ENCODE measurements around the gene ADAMTS2. TPM values are rescaled to one million over a fixed set of nuclear protein-coding genes. Genes with fewer than 3 reads are reported as not detected.

ADAMTS2 gene
- polyA plus RNA-seq, 6 donors from 2014 or later = not detected

DNA sequence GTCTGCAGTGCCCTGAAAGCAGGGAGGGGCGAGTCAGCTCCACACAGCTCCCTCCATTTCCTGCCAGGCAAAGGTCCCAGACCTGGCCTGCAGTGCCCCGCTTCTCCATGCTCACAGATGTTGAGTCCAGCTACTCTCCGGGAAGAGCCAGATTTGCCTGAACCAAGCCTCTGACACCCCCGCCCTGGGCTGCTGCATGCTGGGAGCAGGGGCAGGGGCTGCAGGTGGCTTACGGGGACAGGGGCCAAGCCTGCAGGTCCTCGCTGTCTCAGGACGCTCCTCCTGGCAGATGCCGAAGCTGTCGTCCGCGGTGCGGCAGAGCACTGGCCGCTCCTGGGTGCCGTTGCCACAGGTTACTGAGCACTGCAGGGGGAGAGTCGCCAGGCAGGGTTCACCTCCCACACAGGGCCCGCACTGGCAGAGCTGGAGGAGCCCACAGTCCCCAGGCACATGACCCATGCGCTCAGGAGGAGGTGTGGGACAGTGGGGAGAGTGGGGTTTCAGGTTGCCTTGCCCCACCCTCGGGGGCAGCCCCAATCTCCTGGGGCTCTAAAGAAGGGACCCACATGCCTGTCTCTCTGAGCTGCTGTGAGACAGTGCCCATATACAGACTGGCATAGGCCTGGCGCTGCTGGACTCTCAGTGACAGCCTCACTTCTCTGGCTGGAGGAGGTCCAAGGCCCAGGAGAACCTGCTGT, 222.7 kb downstream of the ADAMTS2 start:
- Mint-ChIP-seq H3K27me3 (no peaks in the 10 kb centered on the region), H3K9me3 (peaks cover 0 to 10% (median 4%) of the 10 kb centered on the region in 7 donors), H3K27ac (no peak overlapping the region), H3K4me3 (no peak overlapping the region), H3K36me3 (peaks cover 0 to 8% of the 10 kb centered on the region in 2 donors), H3K4me1 (no peaks in the 10 kb centered on the region)
- no peak for ATAC-seq (ENCODE audit: low read depth in 2 of 2)
- DNase-seq = no peak

DNA sequence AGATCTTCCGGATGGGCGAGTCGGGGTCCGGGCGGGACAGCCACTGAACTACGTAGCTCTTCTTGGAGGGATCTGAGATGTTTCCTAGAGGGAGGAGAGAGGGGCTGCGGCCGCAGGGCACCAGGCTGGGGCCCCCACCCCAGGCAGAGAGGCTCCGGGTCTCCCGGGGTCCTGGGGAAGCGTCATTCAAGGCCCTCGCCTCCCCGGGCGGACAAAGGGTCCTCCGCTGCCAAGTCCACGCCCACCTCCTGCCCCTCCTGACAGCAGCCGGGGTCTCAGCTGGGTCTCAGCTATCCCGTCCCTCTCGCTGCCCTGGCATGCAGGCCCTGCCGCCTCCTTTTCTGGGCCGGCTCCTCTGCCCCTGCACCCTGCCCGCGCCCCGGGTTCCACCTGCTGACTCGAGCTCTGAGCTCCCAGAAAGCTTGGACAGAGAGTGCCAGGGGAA, 223.6 kb downstream of the ADAMTS2 start:
- peaks cover 0 to 8% of the 10 kb centered on the region in 2 donors for H3K36me3 Mint-ChIP-seq
- H3K27me3 Mint-ChIP-seq = no peaks in the 10 kb centered on the region
- H3K4me1 Mint-ChIP-seq = no peaks in the 10 kb centered on the region
- H3K9me3 Mint-ChIP-seq = peaks cover 0 to 11% (median 4%) of the 10 kb centered on the region in 7 donors
- H3K27ac Mint-ChIP-seq = no peak overlapping the region
- ATAC-seq (ENCODE audit: low read depth in 2 of 2) (no peak), DNase-seq (no peak)
- H3K4me3 Mint-ChIP-seq = no peak overlapping the region

DNA sequence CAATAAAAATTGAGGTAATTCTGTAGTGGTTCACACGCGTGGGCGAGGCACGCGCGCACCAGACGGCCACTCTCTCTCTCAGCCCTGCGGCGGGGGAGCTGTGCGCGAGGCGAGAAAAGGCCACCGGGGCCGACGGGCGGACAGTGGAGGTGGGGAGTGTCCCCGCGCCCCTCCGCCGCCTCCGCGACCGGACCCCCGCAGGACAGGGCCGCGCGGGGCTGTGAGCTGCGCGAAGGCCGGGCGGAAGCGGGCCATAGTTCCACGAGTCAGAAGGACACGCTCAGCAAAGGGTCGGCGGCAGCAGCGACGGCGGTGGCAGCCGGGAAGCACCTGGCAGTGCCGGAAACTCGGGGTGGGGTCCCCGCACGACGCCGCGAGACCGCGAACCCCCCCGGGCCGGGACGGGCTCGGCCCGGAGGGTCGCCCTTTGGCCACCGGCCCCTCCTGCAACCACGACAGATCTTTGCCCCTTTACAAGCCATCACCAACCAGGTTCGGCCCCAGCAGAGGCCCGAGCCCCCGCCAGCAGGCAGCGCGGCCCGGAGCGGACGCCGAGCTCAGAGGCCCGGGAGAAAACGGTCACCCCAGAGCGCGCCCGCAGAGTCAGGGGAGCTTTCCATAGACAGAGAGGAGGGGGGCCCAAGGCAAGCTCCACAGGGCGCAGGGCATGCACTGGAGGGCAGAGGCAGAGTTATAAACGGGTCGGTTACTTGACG, 224.2 kb downstream of the ADAMTS2 start:
- Mint-ChIP-seq H3K27ac (no peak overlapping the region), H3K36me3 (peaks cover 0 to 8% of the 10 kb centered on the region in 2 donors), H3K4me1 (no peaks in the 10 kb centered on the region), H3K27me3 (no peaks in the 10 kb centered on the region), H3K9me3 (peaks cover 0 to 14% (median 8%) of the 10 kb centered on the region in 7 donors), H3K4me3 (no peak overlapping the region)
- DNase-seq = no peak
- no peak for ATAC-seq (ENCODE audit: low read depth in 2 of 2)

GRCh38 chr5:179120421-179120861, 224.8 kb downstream of the ADAMTS2 start:
- no peaks in the 10 kb centered on the region for H3K27me3 Mint-ChIP-seq
- peaks cover 0 to 12% of the 10 kb centered on the region in 2 donors for H3K36me3 Mint-ChIP-seq
- ATAC-seq (ENCODE audit: low read depth in 2 of 2) (no peak), DNase-seq (no peak)
- no peak overlapping the region for H3K27ac Mint-ChIP-seq
- H3K4me3 Mint-ChIP-seq = no peak overlapping the region
- peaks cover 1 to 19% (median 11%) of the 10 kb centered on the region in 7 donors for H3K9me3 Mint-ChIP-seq
- H3K4me1 Mint-ChIP-seq = no peaks in the 10 kb centered on the region

DNA sequence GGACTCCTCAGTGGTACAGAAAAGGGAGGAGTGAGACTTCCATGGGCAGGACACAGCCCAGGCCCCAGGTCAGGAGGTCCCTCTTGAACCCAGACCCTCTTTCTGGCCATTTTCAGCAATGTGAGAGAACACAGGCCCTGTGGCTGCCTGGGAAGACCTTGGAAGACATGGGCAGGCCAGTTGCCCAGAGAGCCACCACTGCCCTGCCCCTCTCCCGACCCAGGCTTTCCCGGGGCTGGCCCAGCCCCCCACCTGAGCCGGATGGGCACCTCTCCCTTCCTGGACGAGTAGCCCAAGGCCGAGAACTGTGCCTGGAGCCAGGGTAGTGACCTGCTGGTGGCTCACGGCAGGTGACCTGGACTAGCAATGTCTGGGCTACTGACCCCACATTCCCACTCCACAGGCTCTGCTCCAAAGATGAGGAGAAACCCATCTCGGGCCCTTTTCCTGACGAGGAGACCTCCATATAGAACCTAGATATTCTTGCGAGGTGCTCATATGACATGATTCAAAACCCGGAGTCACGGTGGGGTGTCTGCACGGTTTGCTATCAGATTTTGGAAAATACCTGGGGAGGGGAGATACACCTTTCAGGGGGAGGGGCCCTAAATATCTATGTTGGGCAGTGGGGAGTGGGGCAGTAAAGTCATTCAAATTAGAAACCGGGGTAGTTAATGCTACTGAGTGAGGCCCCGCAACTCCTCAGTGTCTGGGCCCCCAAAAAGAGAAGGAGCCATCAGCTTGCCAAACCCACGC, 225.7 kb downstream of the ADAMTS2 start:
- Mint-ChIP-seq H3K27ac (no peak overlapping the region), H3K27me3 (no peaks in the 10 kb centered on the region), H3K9me3 (peaks cover 10 to 27% (median 20%) of the 10 kb centered on the region in 7 donors), H3K4me3 (no peak overlapping the region), H3K36me3 (peaks cover 7 to 20% of the 10 kb centered on the region in 2 donors), H3K4me1 (no peaks in the 10 kb centered on the region)
- ATAC-seq (ENCODE audit: low read depth in 2 of 2) = no peak
- DNase-seq = no peak

GRCh38 chr5:179118756-179119414, 226.4 kb downstream of the ADAMTS2 start:
- peaks cover 12 to 27% (median 22%) of the 10 kb centered on the region in 7 donors for H3K9me3 Mint-ChIP-seq
- H3K4me3 Mint-ChIP-seq = no peak overlapping the region
- no peaks in the 10 kb centered on the region for H3K4me1 Mint-ChIP-seq
- ATAC-seq (ENCODE audit: low read depth in 2 of 2) (no peak), DNase-seq (no peak)
- no peaks in the 10 kb centered on the region for H3K27me3 Mint-ChIP-seq
- H3K27ac Mint-ChIP-seq = no peak overlapping the region
- peaks cover 7 to 22% of the 10 kb centered on the region in 2 donors for H3K36me3 Mint-ChIP-seq

GRCh38 chr5:179118338-179118737, 226.9 kb downstream of the ADAMTS2 start:
- H3K27ac Mint-ChIP-seq = no peak overlapping the region
- no peaks in the 10 kb centered on the region for H3K27me3 Mint-ChIP-seq
- no peaks in the 10 kb centered on the region for H3K4me1 Mint-ChIP-seq
- H3K4me3 Mint-ChIP-seq = no peak overlapping the region
- ATAC-seq (ENCODE audit: low read depth in 2 of 2) (no peak), DNase-seq (no peak)
- H3K36me3 Mint-ChIP-seq = peaks cover 7 to 27% of the 10 kb centered on the region in 2 donors
- H3K9me3 Mint-ChIP-seq = peaks cover 17 to 32% (median 26%) of the 10 kb centered on the region in 7 donors

GRCh38 chr5:179115845-179116524, 229.3 kb downstream of the ADAMTS2 start:
- ATAC-seq (ENCODE audit: low read depth in 2 of 2) = no peak
- H3K27me3 Mint-ChIP-seq = no peaks in the 10 kb centered on the region

DNA sequence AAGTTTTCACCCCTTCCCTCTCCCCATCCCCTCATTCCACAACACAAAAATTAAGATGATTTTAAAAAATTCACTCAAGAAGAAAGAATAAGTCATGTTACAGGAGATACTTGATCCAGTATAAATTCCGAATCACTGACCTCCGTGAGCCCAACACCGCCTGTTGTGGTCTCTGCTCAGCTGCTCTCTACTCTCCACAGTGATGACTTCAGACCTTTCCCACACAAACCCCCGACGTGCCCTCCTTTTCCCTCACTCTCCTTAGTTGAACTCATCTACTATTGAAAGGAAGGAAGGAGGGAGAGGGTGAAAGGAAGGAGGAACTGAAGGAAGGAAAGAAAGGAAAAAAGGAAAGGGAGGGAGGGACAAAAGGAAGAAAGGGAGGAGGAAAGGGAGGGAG, 230.0 kb downstream of the ADAMTS2 start:
- H3K27me3 Mint-ChIP-seq = no peaks in the 10 kb centered on the region

More at GRCh38 chr5:179115845-179116524, 229.3 kb downstream of the ADAMTS2 start:
- Mint-ChIP-seq H3K36me3 (peaks cover 7 to 29% of the 10 kb centered on the region in 2 donors), H3K4me3 (no peak overlapping the region), H3K4me1 (no peaks in the 10 kb centered on the region), H3K9me3 (peaks cover 17 to 45% (median 33%) of the 10 kb centered on the region in 7 donors), H3K27ac (peak overlapping the region in 1 of 6 donors; percentile 3)
- no peak for DNase-seq

DNA sequence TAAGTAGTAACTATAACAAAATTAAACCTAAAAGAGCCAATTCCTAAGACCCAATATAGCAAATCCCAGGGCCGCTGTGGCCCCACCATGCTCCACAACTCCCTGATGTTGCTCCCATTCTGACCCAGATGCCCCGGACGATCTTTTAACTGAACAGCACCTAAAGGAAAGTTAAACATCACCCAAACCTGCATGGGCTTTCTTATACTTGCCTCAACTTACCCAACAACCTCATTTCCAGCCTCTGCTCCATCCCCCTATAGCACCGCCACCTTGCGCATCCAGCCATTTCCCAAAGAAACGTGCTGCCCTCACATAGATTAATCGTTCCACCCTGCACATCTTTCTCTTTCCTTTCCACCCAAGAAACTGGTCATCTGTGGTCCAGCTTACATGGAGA, 230.5 kb downstream of the ADAMTS2 start:
- Mint-ChIP-seq H3K36me3 (peaks cover 7 to 22% of the 10 kb centered on the region in 2 donors), H3K4me3 (peak overlapping the region in 1 of 8 donors; percentile 76), H3K27me3 (no peaks in the 10 kb centered on the region), H3K4me1 (no peaks in the 10 kb centered on the region), H3K9me3 (peaks cover 17 to 48% (median 35%) of the 10 kb centered on the region in 7 donors), H3K27ac (peak overlapping the region in 1 of 6 donors; percentile 50)
- no peak for ATAC-seq (ENCODE audit: low read depth in 2 of 2)
- no peak for DNase-seq

More for the DNA sequence above, 230.0 kb downstream of the ADAMTS2 start:
- Mint-ChIP-seq H3K4me3 (no peak overlapping the region), H3K4me1 (no peaks in the 10 kb centered on the region), H3K9me3 (peaks cover 17 to 51% (median 33%) of the 10 kb centered on the region in 7 donors), H3K36me3 (peaks cover 7 to 27% of the 10 kb centered on the region in 2 donors), H3K27ac (no peak overlapping the region)
- ATAC-seq (ENCODE audit: low read depth in 2 of 2) = no peak
- no peak for DNase-seq

DNA sequence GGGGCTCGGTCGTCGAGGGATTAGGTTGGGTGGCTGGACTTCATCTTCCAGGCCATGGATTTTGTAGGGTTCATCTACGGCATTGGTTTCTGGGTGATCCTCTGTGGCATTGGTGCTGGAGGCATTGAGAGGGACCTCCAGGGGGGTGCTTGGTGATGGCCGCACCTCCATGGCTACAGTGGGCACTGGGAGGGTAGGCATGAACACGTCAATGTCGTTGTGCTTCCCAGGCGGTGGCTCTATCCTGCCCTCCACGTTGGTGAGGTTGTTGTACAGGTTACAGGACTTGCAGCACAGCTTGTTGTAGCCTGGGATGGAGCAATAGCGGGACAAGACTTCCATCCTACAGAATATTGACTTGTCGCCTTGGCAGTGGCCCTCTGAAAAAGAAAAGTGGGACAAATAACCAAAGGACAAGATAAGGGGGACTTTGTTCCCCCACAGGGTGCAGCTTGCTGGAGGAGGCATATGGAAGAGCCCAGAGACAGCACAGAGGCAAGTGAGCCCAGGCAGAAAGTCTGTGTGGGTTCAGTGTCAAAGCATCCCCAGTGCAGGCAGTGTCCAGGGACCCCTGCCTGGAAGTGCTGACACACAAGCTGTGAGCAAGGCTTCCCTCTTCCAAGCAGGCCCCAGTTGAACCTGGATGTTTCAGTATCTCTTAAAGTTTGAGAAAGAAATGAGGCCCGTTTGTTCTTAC, 231.2 kb downstream of the ADAMTS2 start:
- no peak overlapping the region for H3K27ac Mint-ChIP-seq
- DNase-seq (no peak), ATAC-seq (ENCODE audit: low read depth in 2 of 2) (no peak)
- peaks cover 7 to 21% of the 10 kb centered on the region in 2 donors for H3K36me3 Mint-ChIP-seq
- no peaks in the 10 kb centered on the region for H3K4me1 Mint-ChIP-seq
- H3K4me3 Mint-ChIP-seq = no peak overlapping the region
- no peaks in the 10 kb centered on the region for H3K27me3 Mint-ChIP-seq
- peaks cover 17 to 54% (median 41%) of the 10 kb centered on the region in 7 donors for H3K9me3 Mint-ChIP-seq

DNA sequence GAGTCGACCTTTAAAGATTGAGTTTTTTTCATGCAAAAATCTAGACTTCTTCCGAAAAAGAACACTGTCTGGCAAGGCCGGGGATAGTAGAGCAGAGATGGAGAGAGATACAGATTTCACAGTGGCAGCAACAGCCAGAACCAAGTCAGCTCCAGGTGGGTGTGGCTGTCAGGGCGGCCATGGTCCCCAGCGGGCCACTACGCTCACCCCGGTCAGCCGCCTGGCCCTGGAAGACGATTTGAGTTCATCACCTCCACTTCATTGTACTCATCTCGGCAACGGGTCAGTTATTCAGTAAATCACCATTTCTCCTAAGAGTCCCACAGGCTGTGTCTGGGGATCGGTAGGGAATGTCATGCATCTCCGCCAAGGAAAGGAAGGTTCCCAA, 232.1 kb downstream of the ADAMTS2 start:
- Mint-ChIP-seq H3K27ac (no peak overlapping the region), H3K27me3 (no peaks in the 10 kb centered on the region), H3K9me3 (peaks cover 20 to 61% (median 41%) of the 10 kb centered on the region in 7 donors), H3K4me3 (no peak overlapping the region), H3K36me3 (peaks cover 7 to 21% of the 10 kb centered on the region in 2 donors), H3K4me1 (no peaks in the 10 kb centered on the region)
- DNase-seq = no peak
- no peak for ATAC-seq (ENCODE audit: low read depth in 2 of 2)

All from naive B cell (primary cell).